B cell (primary cell): ENCODE data around the gene CACNA2D4. TPM values are rescaled to one million over a fixed set of nuclear protein-coding genes. Genes with fewer than 3 reads are reported as not detected.

Experiments used
- ATAC-seq: fragments of 200-7000 bp; cut with Tn5 transposase; one replicate; pipeline ENCODE4 v1.10.0; 2021; ENCODE audit warnings: low read depth, mild to moderate bottlenecking, moderate number of reproducible peaks, moderate library complexity
- CTCF ChIA-PET: fragments of 350-600 bp; sonication (Branson Sonifier 250); formaldehyde crosslinking; loops from one replicate; lab custom pipeline; 2021; ENCODE audit warnings: antibody characterized with exemption, inconsistent platforms; lab: Charles Lee
- POLR2A ChIA-PET: fragments of 350-600 bp; sonication (Branson Sonifier 250); formaldehyde crosslinking; loops from one replicate; lab custom pipeline; 2021; ENCODE audit warnings: antibody characterized with exemption; lab: Charles Lee
- DNase-seq: peaks from one replicate; pipeline ENCODE4 v3.0.0; 2013
- H2AFZ ChIP-seq: 2 replicates; pipeline ENCODE4 v1.6.1; 2012; ENCODE audit warnings: mild to moderate bottlenecking, low read depth, low read length; ENCODE audit not compliant: insufficient read depth, poor library complexity, severe bottlenecking
- H3K27ac ChIP-seq, 2 donors: 1 replicate in 1 of 2; 2 replicates in 1 of 2; pipeline ENCODE4 v1.5.1; 2012 to 2013; ENCODE audit warnings: low read length in 2 of 2, mild to moderate bottlenecking in 2 of 2, moderate library complexity in 1 of 2
- H3K27me3 ChIP-seq, 4 experiments: fragments of 200-600 bp in 1 of 4; sonication (generic) in 1 of 4; replicated peaks in 1 of 4; 1 replicate in 2 of 4; 2 replicates in 2 of 4; pipeline versions ENCODE4 v1.6.1 to v1.7.0; 2013 to 2016; ENCODE audit warnings: low read length in 3 of 4, mild to moderate bottlenecking in 2 of 4, mixed read lengths in 1 of 4, moderate library complexity in 1 of 4; ENCODE audit not compliant: insufficient read depth in 4 of 4, control insufficient read depth in 3 of 4; ENCODE audit errors: control extremely low read depth in 1 of 4
- H3K36me3 ChIP-seq, 2 experiments: replicated peaks in 1 of 2; 1 replicate in 1 of 2; 2 replicates in 1 of 2; pipeline versions ENCODE4 v1.6.1 to v1.7.1; 2013; ENCODE audit warnings: low read length in 1 of 2; ENCODE audit not compliant: insufficient read depth in 2 of 2, control insufficient read depth in 1 of 2; ENCODE audit errors: control extremely low read depth in 1 of 2, extremely low read depth in 1 of 2
- H3K4me1 ChIP-seq, 2 donors: fragments of 200-600 bp in 1 of 2; sonication (generic) in 1 of 2; 1 replicate in 1 of 2; 2 replicates in 1 of 2; pipeline versions ENCODE4 v1.5.1 to v1.6.1; 2013 to 2017; ENCODE audit warnings: low read length in 2 of 2; ENCODE audit not compliant: control insufficient read depth in 2 of 2, insufficient read depth in 2 of 2
- H3K4me2 ChIP-seq: replicated peaks from 2 replicates; pipeline ENCODE3; 2012; ENCODE audit warnings: mild to moderate bottlenecking, low read depth, low read length; ENCODE audit not compliant: poor library complexity, severe bottlenecking
- H3K4me3 ChIP-seq, 5 experiments: fragments of 200-600 bp in 1 of 5; sonication (generic) in 1 of 5; 1 replicate in 3 of 5; 2 replicates in 2 of 5; pipeline versions ENCODE4 v1.5.1 to v1.7.0; 2011 to 2016; ENCODE audit warnings: low read length in 4 of 5, mild to moderate bottlenecking in 4 of 5, low read depth in 2 of 5, control low read depth in 1 of 5, moderate library complexity in 1 of 5; ENCODE audit not compliant: insufficient read depth in 1 of 5; ENCODE audit errors: control extremely low read depth in 1 of 5, extremely low read depth in 1 of 5
- H3K79me2 ChIP-seq: fragments of 200-600 bp; sonication (generic); one replicate; pipeline ENCODE4 v1.6.0; 2016; ENCODE audit warnings: low read length; ENCODE audit not compliant: control insufficient read depth, insufficient read depth
- H3K9ac ChIP-seq: fragments of 200-600 bp; sonication (generic); 2 replicates; pipeline ENCODE4 v1.6.1; 2017; ENCODE audit warnings: mild to moderate bottlenecking, low read length, moderate library complexity
- H3K9me3 ChIP-seq, 3 donors: one replicate each; pipeline versions ENCODE4 v1.6.1 to v1.7.1; 2013; ENCODE audit warnings: low read length in 2 of 3; ENCODE audit not compliant: control insufficient read depth in 2 of 3, insufficient read depth in 1 of 3; ENCODE audit errors: control extremely low read depth in 1 of 3
- H4K20me1 ChIP-seq: 2 replicates; pipeline ENCODE4 v1.6.0; 2012; ENCODE audit warnings: mild to moderate bottlenecking, low read length; ENCODE audit not compliant: insufficient read depth, control insufficient read depth, poor library complexity, severe bottlenecking
- H3K27ac Mint-ChIP-seq: one replicate; pipeline ENCODE4 v1.8.0; 2021; ENCODE audit warnings: mixed read lengths
- H3K27me3 Mint-ChIP-seq: one replicate; pipeline ENCODE4 v1.8.0; 2021; ENCODE audit warnings: mixed read lengths
- H3K4me1 Mint-ChIP-seq: one replicate; pipeline ENCODE4 v1.8.0; 2021; ENCODE audit warnings: mixed read lengths
- H3K4me3 Mint-ChIP-seq: one replicate; pipeline ENCODE4 v1.8.0; 2021; ENCODE audit warnings: mixed read lengths
- H3K9me3 Mint-ChIP-seq: one replicate; pipeline ENCODE4 v1.8.0; 2022; ENCODE audit warnings: mixed read lengths; ENCODE audit not compliant: insufficient read depth
- CTCF ChIP-seq: fragments of 200-600 bp; IDR thresholded peaks from one replicate; pipeline ENCODE4 v1.8.0; 2022; ENCODE audit warnings: antibody characterized with exemption, mild to moderate bottlenecking
- EZH2 ChIP-seq: IDR thresholded peaks from 2 replicates; pipeline ENCODE4 v1.6.1; 2012; ENCODE audit warnings: borderline replicate concordance, low read depth, mild to moderate bottlenecking, moderate library complexity, low read length; ENCODE audit not compliant: insufficient read depth, poor library complexity, severe bottlenecking
- WGBS: methylation state at CpG from one replicate; pipeline ENCODE4 v1.1.5; 2013; ENCODE audit warnings: missing lambda C conversion rate; ENCODE audit not compliant: insufficient coverage; 5-methylcytosine and 5-hydroxymethylcytosine counted together
- intact Hi-C: fragments of 100-400 bp; cut with micrococcal nuclease; formaldehyde crosslinking; loops from one replicate; pipeline ENCODE4 v1.10.0; 2022
- polyA plus RNA-seq: library from polyadenylated mRNA; depleted of rRNA; stranded (reverse); fragments of >200 nt; gene quantifications from 2 replicates; pipeline ENCODE4 v1.2.3, GENCODE V29; 2012
- total RNA-seq, 2 donors: library from RNA; stranded (reverse); fragments of 120-200 nt in 1 of 2; gene quantifications; 1 replicate in 1 of 2; 2 replicates in 1 of 2; pipeline versions ENCODE4 v1.2.3 to v1.2.4, GENCODE V29; 2013 to 2022

The CACNA2D4 gene
- total and polyA plus RNA-seq, 2 donors (not counting 1 experiment from before 2014, with no cell fraction given): 6.0 to 7.4 TPM

GRCh38 chr12:1834186-1834925, 84.1 kb downstream of the CACNA2D4 start:
- no peak overlapping the region for H3K27ac Mint-ChIP-seq
- intact Hi-C loops: no loop called here
- Histone ChIP-seq H4K20me1 (no peaks in the 10 kb centered on the region), H3K27ac (no peak overlapping the region), H3K9me3 (peaks cover 0 to 8% (median 0%) of the 10 kb centered on the region in 3 donors), H3K4me2 (no peak overlapping the region), H3K36me3 (no peaks in the 10 kb centered on the region), H3K79me2 (no peaks in the 10 kb centered on the region), H3K4me3 (no peak overlapping the region), H3K4me1 (no peaks in the 10 kb centered on the region), H3K9ac (no peak overlapping the region), H3K27me3 (peaks cover 0 to 21% (median 3%) of the 10 kb centered on the region in 4 experiments), H2AFZ (no peak overlapping the region)
- ATAC-seq: no peak
- TF ChIP-seq CTCF (no peak), EZH2 (no peak)
- H3K4me1 Mint-ChIP-seq: no peaks in the 10 kb centered on the region
- POLR2A ChIA-PET: no interaction called here
- CTCF ChIA-PET: interaction anchor here (0.6 to 1.0 kb wide), 2 partner anchors 22 to 1051 kb away, joined by 3 read pairs; no protein-coding TSS in a partner anchor
- H3K4me3 Mint-ChIP-seq: no peak overlapping the region
- no peaks in the 10 kb centered on the region for H3K9me3 Mint-ChIP-seq
- DNase-seq: no peak
- WGBS: 90% methylated on average over 32 of the region's 34 CpGs
- H3K27me3 Mint-ChIP-seq: peaks cover 36% of the 10 kb centered on the region

GRCh38 chr12:1833596-1834028, 84.8 kb downstream of the CACNA2D4 start:
- H3K27ac Mint-ChIP-seq: no peak overlapping the region

More at GRCh38 chr12:1833596-1834028, 84.8 kb downstream of the CACNA2D4 start:
- H4K20me1 ChIP-seq: no peaks in the 10 kb centered on the region
- no peak overlapping the region for H3K27ac ChIP-seq
- no peak for ATAC-seq
- no peak overlapping the region for H2AFZ ChIP-seq
- Mint-ChIP-seq H3K27me3 (peaks cover 44% of the 10 kb centered on the region), H3K4me3 (no peak overlapping the region), H3K9me3 (no peaks in the 10 kb centered on the region), H3K4me1 (no peaks in the 10 kb centered on the region)
- H3K79me2 ChIP-seq: no peaks in the 10 kb centered on the region
- peaks cover 0 to 8% (median 0%) of the 10 kb centered on the region in 3 donors for H3K9me3 ChIP-seq
- ChIA-PET POLR2A (no interaction called here), CTCF (interaction anchor here (0.6 kb wide), 1 partner anchor 1050 kb away, joined by 3 read pairs; no protein-coding TSS in a partner anchor)
- intact Hi-C loops: no loop called here
- no peak overlapping the region for H3K4me2 ChIP-seq
- no peaks in the 10 kb centered on the region for H3K36me3 ChIP-seq
- no peaks in the 10 kb centered on the region for H3K4me1 ChIP-seq
- DNase-seq: no peak
- 89% methylated on average over 8 of the region's 10 CpGs for WGBS
- H3K27me3 ChIP-seq: peaks cover 0 to 21% (median 3%) of the 10 kb centered on the region in 4 experiments
- H3K4me3 ChIP-seq: no peak overlapping the region
- TF ChIP-seq EZH2 (no peak), CTCF (no peak)
- H3K9ac ChIP-seq: no peak overlapping the region
